NCI-H128 (cell line): ENCODE data around the gene COMMD4.
"Not testable (repeated sequence)": the region's sequence is repeated elsewhere in the genome, so short reads cannot be mapped to it uniquely, and the experiment has no call there.

Source experiments
- DNase-seq: peaks from one replicate; lab custom pipeline; 2025; ENCODE audit not compliant: unreplicated experiment; lab: John Stamatoyannopoulos, UW

The COMMD4 gene

GRCh38 chr15:75335705-75336355, at the start of gene COMMD4:
Gene COMMD4, plus strand, starts transcription at chr15:75336063. Its CDS starts 27 bp downstream, at chr15:75336090.
- DNase-seq: peak; percentile 86

GRCh38 chr15:75293660-75294059, 42.2 kb upstream of the COMMD4 start:
- DNase-seq: not testable (repeated sequence)

GRCh38 chr15:75298541-75299310, 37.1 kb upstream of the COMMD4 start:
- not testable (repeated sequence) for DNase-seq

- DNase-seq: not testable (repeated sequence)
Measured at GRCh38 chr15:75299311-75299688, 36.6 kb upstream of the COMMD4 start.

- DNase-seq: not testable (repeated sequence)
Measured at GRCh38 chr15:75300026-75300425, 35.8 kb upstream of the COMMD4 start.

- no peak for DNase-seq
Measured at GRCh38 chr15:75302318-75302717, 33.5 kb upstream of the COMMD4 start.

GRCh38 chr15:75302753-75303152, 33.1 kb upstream of the COMMD4 start:
- not testable (repeated sequence) for DNase-seq

- no peak for DNase-seq
Measured at GRCh38 chr15:75306188-75306587, 29.7 kb upstream of the COMMD4 start.

GRCh38 chr15:75307778-75308390, 28.0 kb upstream of the COMMD4 start:
- DNase-seq: no peak

GRCh38 chr15:75309711-75310110, 26.2 kb upstream of the COMMD4 start:
- DNase-seq: no peak

GRCh38 chr15:75312548-75312947, 23.3 kb upstream of the COMMD4 start:
- DNase-seq: not testable (repeated sequence)

- no peak for DNase-seq
Measured at GRCh38 chr15:75313116-75313845, 22.6 kb upstream of the COMMD4 start.

GRCh38 chr15:75314552-75315290, 21.1 kb upstream of the COMMD4 start:
- DNase-seq: no peak

GRCh38 chr15:75319231-75319897, 16.5 kb upstream of the COMMD4 start:
- not testable (repeated sequence) for DNase-seq

- no peak for DNase-seq
Measured at GRCh38 chr15:75321711-75322110, 14.2 kb upstream of the COMMD4 start.

- DNase-seq: no peak
Measured at GRCh38 chr15:75325922-75326321, 9.9 kb upstream of the COMMD4 start.

- no peak for DNase-seq
Measured at GRCh38 chr15:75327005-75327404, 8.9 kb upstream of the COMMD4 start.

GRCh38 chr15:75327491-75327890, 8.4 kb upstream of the COMMD4 start:
- DNase-seq: no peak

GRCh38 chr15:75328493-75329314, 7.2 kb upstream of the COMMD4 start:
- no peak for DNase-seq
